Endothelial cell of umbilical vein (primary cell): ENCODE data around the gene KIZ. TPM values are rescaled to one million over a fixed set of nuclear protein-coding genes. Genes with fewer than 3 reads are reported as not detected.

Experiments
- BruUV-seq: library from RNA; stranded (reverse); fragments of 400-500 nt; replicated peaks from 2 replicates; lab custom pipeline; 2021; lab: Mats Ljungman, UMichigan
- CTCF ChIA-PET: fragments of 300-600, 350-600 bp; sonication (Branson Sonifier 250); formaldehyde crosslinking; loops from one replicate; lab custom pipeline; 2021; ENCODE audit warnings: antibody characterized with exemption, inconsistent platforms; lab: Charles Lee
- POLR2A ChIA-PET: fragments of 300-600, 350-600 bp; sonication (Branson Sonifier 250); formaldehyde crosslinking; loops from one replicate; lab custom pipeline; 2021; ENCODE audit warnings: antibody characterized with exemption, inconsistent platforms; lab: Charles Lee
- DNase-seq: peaks from one replicate; pipeline ENCODE4 v3.0.0-alpha.2; 2011; ENCODE audit warnings: low read depth, low spot score
- FAIRE-seq: peaks from 2 replicates; lab custom pipeline; 2011; peaks lifted over from hg19 to GRCh38; lab: Jason Lieb, UNC
- H2AFZ ChIP-seq: 2 replicates; pipeline ENCODE4 v1.6.0; 2012; ENCODE audit warnings: low read depth, low read length, control low read depth, inconsistent platforms
- H3K27ac ChIP-seq: 2 replicates; pipeline ENCODE4 v1.5.1; 2011; ENCODE audit warnings: low read depth, mild to moderate bottlenecking, control low read depth, low read length, moderate library complexity; ENCODE audit not compliant: insufficient read depth
- H3K27me3 ChIP-seq, 2 experiments: 2 replicates each; pipeline versions ENCODE4 v1.6.0 to v1.6.1; 2011; ENCODE audit warnings: low read length in 2 of 2, mixed read lengths in 1 of 2; ENCODE audit not compliant: control insufficient read depth in 2 of 2, insufficient read depth in 2 of 2
- H3K36me3 ChIP-seq, 2 experiments: 2 replicates in 1 of 2; 3 replicates in 1 of 2; pipeline ENCODE4 v1.5.1; 2011; ENCODE audit warnings: low read length in 2 of 2, mild to moderate bottlenecking in 1 of 2, moderate library complexity in 1 of 2; ENCODE audit not compliant: control insufficient read depth in 2 of 2, insufficient read depth in 2 of 2; ENCODE audit errors: extremely low read depth in 1 of 2
- H3K4me1 ChIP-seq: 3 replicates; pipeline ENCODE4 v1.5.1; 2011; ENCODE audit warnings: mild to moderate bottlenecking, low read length; ENCODE audit not compliant: control insufficient read depth, insufficient read depth; ENCODE audit errors: extremely low read depth
- H3K4me2 ChIP-seq: 2 replicates; pipeline ENCODE4 v1.6.1; 2011; ENCODE audit warnings: low read length, control low read depth, mixed read lengths; ENCODE audit not compliant: insufficient read depth
- H3K4me3 ChIP-seq, 3 experiments: fragments of 200-600 bp in 1 of 3; sonication (generic), shearing (Covaris generic) in 1 of 3; replicated peaks in 1 of 3; 2 replicates each; pipeline ENCODE4 v1.5.1; 2011 to 2016; ENCODE audit warnings: control low read depth in 3 of 3, low read length in 3 of 3, mild to moderate bottlenecking in 2 of 3, inconsistent platforms in 1 of 3, low read depth in 1 of 3, moderate library complexity in 1 of 3; ENCODE audit not compliant: insufficient read depth in 1 of 3
- H3K79me2 ChIP-seq: 2 replicates; pipeline ENCODE4 v1.6.0; 2012; ENCODE audit warnings: low read length, inconsistent platforms; ENCODE audit not compliant: control insufficient read depth, insufficient read depth
- H3K9ac ChIP-seq: replicated peaks from 2 replicates; pipeline ENCODE3; 2011; ENCODE audit warnings: low read length, control low read depth; ENCODE audit not compliant: insufficient read depth; ENCODE audit errors: extremely low read depth
- H3K9me1 ChIP-seq: replicated peaks from 3 replicates; pipeline ENCODE4 v1.6.0; 2011; ENCODE audit warnings: mild to moderate bottlenecking, low read length; ENCODE audit not compliant: control insufficient read depth, insufficient read depth; ENCODE audit errors: extremely low read depth
- H3K9me3 ChIP-seq: replicated peaks from 2 replicates; pipeline ENCODE4 v1.5.1; 2012; ENCODE audit warnings: low read length, inconsistent platforms; ENCODE audit not compliant: control insufficient read depth, insufficient read depth
- H4K20me1 ChIP-seq: replicated peaks from 2 replicates; pipeline ENCODE3; 2011; ENCODE audit warnings: mild to moderate bottlenecking, low read length; ENCODE audit not compliant: control insufficient read depth, insufficient read depth; ENCODE audit errors: extremely low read depth
- CTCF ChIP-seq, 2 donors: IDR thresholded peaks; 1 replicate in 1 of 2; 2 replicates in 1 of 2; pipeline ENCODE4 v1.5.1; 2011; ENCODE audit warnings: low read length in 2 of 2, mild to moderate bottlenecking in 2 of 2, moderate library complexity in 2 of 2, control low read depth in 1 of 2, inconsistent platforms in 1 of 2, low read depth in 1 of 2; ENCODE audit not compliant: insufficient read depth in 1 of 2; ENCODE audit errors: extremely low read depth in 1 of 2
- EZH2 ChIP-seq: IDR thresholded peaks from 2 replicates; pipeline ENCODE4 v1.6.1; 2012; ENCODE audit warnings: borderline replicate concordance, low read depth, mild to moderate bottlenecking, moderate library complexity, low read length, inconsistent platforms; ENCODE audit not compliant: severe bottlenecking
- FOS ChIP-seq: IDR thresholded peaks from 2 replicates; pipeline ENCODE4 v1.6.1; 2011; ENCODE audit warnings: mild to moderate bottlenecking, low read length, moderate library complexity, borderline replicate concordance; ENCODE audit not compliant: insufficient read depth
- GATA2 ChIP-seq: IDR thresholded peaks from 2 replicates; pipeline ENCODE4 v1.7.0; 2011; ENCODE audit warnings: low read depth, mild to moderate bottlenecking, moderate library complexity, mixed read lengths, low read length; ENCODE audit not compliant: insufficient read length, insufficient read depth
- JUN ChIP-seq: IDR thresholded peaks from 2 replicates; pipeline ENCODE4 v1.6.1; 2011; ENCODE audit warnings: borderline replicate concordance, low read depth; ENCODE audit not compliant: insufficient read length, insufficient read depth
- MAX ChIP-seq: IDR thresholded peaks from 2 replicates; pipeline ENCODE4 v1.6.1; 2011; ENCODE audit not compliant: insufficient read depth, insufficient read length
- MYC ChIP-seq: IDR thresholded peaks from one replicate; pipeline ENCODE4 v1.6.1; 2011; ENCODE audit warnings: mild to moderate bottlenecking, low read depth, low read length
- POLR2A ChIP-seq: IDR thresholded peaks from 2 replicates; pipeline ENCODE4 v1.6.1; 2012; ENCODE audit warnings: low read depth, mild to moderate bottlenecking, control low read depth, low read length
- POLR2AphosphoS5 ChIP-seq: IDR thresholded peaks from 2 replicates; pipeline ENCODE4 v1.6.1; 2012; ENCODE audit warnings: low read depth, mild to moderate bottlenecking, control low read depth, low read length, moderate library complexity; ENCODE audit not compliant: insufficient read depth
- dilution Hi-C: fragments of 300-500 bp; cut with MboI; formaldehyde crosslinking; loops from one replicate; pipeline ENCODE4 v1.15.0; 2019; ENCODE audit warnings: low sequenced_read_pairs; ENCODE audit not compliant: extremely low pct_ligation_motif_present
- intact Hi-C: fragments of 100-400 bp; cut with micrococcal nuclease; formaldehyde crosslinking; loops from one replicate; pipeline ENCODE4 v1.10.0; 2022
- polyA plus RNA-seq, 4 experiments: library from polyadenylated mRNA; depleted of rRNA in 3 of 4; stranded (reverse) in 3 of 4; unstranded in 1 of 4; fragments of >200 nt; gene quantifications; 2 replicates each; pipeline versions ENCODE4 v1.2.1 to v1.2.3, GENCODE V29; 2011 to 2012; ENCODE audit warnings: missing spikeins in 1 of 4
- total RNA-seq: library from RNA; stranded (reverse); gene quantifications from 2 replicates; pipeline ENCODE4 v1.2.3, GENCODE V29; 2021

The KIZ gene
- total and polyA plus RNA-seq, 2 donors (not counting 3 experiments of a cell fraction or from before 2014, with no cell fraction given) = 3.9 to 7.3 TPM

GRCh38 chr20:21143194-21143890 is 17.5 kb downstream of the KIZ start:
- no peak overlapping the region for H3K27ac ChIP-seq
- dilution Hi-C loops = no loop called here
- H3K4me3 ChIP-seq = no peak overlapping the region
- no peaks in the 10 kb centered on the region for H3K27me3 ChIP-seq
- no peaks in the 10 kb centered on the region for H3K9me3 ChIP-seq
- no TSS peak for BruUV-seq
- H3K4me1 ChIP-seq = no peaks in the 10 kb centered on the region
- no peaks in the 10 kb centered on the region for H3K79me2 ChIP-seq
- no peak overlapping the region for H2AFZ ChIP-seq
- CTCF ChIA-PET = interaction anchor here (0.9 kb wide), 1 partner anchor 93 kb away, joined by 3 read pairs; no protein-coding TSS in a partner anchor
- TF ChIP-seq MAX (no peak), POLR2AphosphoS5 (no peak), MYC (no peak), CTCF (IDR thresholded peaks at IDR 0.05; ENCODE audit: extremely low read depth in 1 of 2, insufficient read depth in 1 of 2, low read depth in 1 of 2, low read length in 2 of 2) (no peak), GATA2 (no peak), POLR2A (no peak), FOS (no peak), JUN (no peak), EZH2 (no peak)
- POLR2A ChIA-PET = no interaction called here
- H3K9me1 ChIP-seq = no peaks in the 10 kb centered on the region
- H3K9ac ChIP-seq = no peak overlapping the region
- no peak for FAIRE-seq
- no peak overlapping the region for H3K4me2 ChIP-seq
- no peak for DNase-seq
- H4K20me1 ChIP-seq = no peaks in the 10 kb centered on the region
- H3K36me3 ChIP-seq = no peaks in the 10 kb centered on the region
- intact Hi-C loops = no loop called here
